ENCODE measurements around the gene NFATC2.
"Not testable (repeated sequence)": the region's sequence is repeated elsewhere in the genome, so short reads cannot be mapped to it uniquely, and the experiment has no call there.

NFATC2 gene
- 77.8 to 163 reads per million in 2 donors for total RNA-seq

DNA sequence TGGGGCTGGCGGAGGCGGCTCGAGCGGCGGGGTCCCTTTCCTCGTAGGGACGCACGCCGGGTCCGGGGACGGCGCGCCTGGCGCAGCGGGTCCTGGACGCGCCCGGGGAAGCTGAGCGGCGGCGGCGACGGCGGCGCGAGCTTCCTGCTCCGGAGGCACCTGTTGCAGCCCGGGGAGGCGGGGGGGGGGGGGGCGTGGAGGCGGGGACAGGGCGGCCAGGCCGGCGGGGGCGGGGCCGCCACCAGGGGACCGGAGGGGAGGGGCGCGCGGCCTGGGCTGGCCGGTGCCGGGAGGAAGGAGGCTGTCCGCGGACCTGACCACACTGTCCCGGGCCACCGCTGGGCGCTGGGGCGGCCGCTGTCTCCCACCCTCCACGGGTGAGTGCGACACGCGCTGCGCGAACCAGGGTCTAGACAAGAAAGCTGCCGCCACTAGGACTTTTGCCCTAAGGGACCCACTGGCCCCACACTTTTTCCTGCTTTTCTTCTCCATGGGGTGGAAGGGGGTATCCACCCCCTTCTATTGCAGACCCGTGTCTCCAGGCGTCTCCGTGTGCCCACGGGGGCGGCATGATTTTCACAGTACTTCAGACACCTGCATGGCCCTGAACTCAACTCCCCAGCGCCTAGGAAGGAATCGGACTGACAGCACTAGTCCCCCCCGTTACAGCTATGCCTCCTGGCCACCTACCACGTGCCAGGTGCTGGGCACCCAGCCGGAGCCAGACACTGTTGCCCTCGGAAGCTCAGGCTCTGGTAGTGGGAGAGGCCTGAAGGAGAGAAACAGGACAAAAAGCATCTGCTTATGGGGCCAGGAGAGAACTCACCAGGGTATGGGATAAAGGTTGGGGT, at the start of gene NFATC2:
TSS of gene NFATC2 (minus strand) at position 149 of the 851 bp plus-strand sequence. CDS start 220 bp downstream, outside the sequence.
- peak; percentile 51 for DNase-seq

GRCh38 chr20:51591871-51592270, 49.4 kb upstream of the NFATC2 start:
- no peak for DNase-seq

GRCh38 chr20:51588762-51589161, 46.2 kb upstream of the NFATC2 start:
- no peak for DNase-seq

DNA sequence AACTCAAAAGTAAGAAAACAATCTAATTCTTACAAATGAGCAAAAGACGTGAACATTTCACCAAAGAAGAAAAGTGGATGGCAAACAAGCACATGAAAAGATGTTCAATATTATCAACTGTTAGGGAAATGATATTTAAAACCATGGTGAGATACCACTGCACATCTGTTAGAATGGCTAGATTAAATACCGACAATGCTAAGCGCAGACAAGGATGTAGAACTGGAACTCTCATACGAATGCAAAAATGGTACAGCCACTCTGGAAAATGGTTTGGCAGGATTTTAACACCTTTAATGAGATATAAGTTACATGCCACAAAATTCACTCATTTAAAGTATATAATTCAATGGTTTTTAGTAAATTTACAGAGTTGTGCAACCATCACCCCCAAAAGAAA, 44.6 kb upstream of the NFATC2 start:
- no peak for DNase-seq

DNA sequence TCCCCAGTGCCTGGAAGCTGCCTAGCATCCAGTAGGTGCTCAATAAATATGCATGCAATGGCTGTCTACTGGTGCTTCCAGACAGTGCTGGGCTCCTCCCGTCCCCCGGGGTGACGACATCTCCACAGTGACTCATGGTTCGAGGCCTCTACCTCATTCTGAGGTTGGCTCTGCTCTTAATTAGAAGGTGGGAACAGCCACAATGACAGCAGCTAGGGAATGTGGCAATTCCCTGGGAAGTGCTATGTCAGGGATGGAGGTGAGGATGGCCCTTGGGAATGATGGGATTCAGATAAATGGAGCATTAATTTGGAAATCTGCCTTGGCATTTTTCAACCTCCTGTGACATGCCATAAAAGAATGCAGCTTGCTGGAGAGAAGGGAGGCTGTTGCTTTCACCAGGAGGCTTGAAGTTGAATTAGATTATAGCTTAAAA, 43.5 kb upstream of the NFATC2 start:
- no peak for DNase-seq

DNA sequence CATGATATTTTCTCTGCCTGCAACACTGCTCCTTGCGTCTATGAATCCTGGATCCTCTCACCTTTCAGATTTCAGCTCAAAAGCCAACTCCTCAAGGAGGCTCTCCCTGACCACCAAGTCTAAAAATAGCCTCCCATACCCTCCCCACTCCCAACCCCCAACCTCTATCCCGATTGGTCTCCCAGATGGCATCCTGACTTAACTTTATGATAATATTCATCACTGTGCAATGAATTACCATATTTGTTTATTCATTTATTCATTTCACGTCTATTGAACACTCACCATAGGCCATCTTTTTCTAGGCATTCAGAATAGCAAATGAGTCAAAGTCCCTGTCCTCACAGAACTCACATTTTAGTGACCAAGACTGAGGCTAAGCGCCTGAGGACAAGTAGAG, 42.6 kb upstream of the NFATC2 start:
- DNase-seq = no peak

DNA sequence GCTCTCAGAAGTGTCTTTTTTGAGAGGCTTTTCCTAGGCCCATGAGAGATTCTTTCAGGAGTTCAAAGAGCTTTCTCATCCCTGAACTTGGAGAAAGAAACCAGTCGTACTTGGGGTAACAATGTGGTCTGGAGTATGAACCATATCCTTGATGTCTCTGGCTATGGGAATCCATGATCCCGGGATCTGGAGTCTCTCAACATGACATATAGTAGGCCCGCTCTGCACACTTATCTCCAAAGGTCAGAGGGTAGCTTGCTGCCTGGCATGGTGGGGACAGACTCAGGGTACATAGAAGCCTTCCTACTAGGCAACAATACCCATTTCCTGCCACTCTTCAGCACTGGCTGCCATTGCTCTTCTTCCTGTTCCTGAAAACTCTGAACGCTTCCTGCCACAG, 42.2 kb upstream of the NFATC2 start:
- no peak for DNase-seq

- no peak for DNase-seq
Observed at GRCh38 chr20:51584116-51584515, 41.6 kb upstream of the NFATC2 start.

DNA sequence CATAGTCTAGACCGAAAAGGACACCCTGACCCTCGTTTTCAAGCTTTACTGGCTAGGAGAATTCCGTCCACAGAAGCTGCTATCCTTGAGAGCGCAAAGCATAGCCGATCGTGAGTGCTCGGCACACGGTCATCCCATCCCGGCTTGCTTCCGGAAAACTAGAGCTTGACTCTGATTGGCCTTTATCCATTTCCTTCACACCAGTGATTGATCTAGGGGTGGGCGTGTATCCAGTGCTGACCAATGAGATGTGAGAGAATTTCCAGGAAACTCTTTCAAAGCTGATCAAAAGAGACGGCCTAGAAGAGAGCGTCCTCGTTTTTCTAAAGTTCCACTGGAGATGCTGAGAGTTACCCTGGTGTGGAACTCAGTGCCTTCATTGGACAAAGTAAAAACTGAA, 41.0 kb upstream of the NFATC2 start:
- no peak for DNase-seq

DNA sequence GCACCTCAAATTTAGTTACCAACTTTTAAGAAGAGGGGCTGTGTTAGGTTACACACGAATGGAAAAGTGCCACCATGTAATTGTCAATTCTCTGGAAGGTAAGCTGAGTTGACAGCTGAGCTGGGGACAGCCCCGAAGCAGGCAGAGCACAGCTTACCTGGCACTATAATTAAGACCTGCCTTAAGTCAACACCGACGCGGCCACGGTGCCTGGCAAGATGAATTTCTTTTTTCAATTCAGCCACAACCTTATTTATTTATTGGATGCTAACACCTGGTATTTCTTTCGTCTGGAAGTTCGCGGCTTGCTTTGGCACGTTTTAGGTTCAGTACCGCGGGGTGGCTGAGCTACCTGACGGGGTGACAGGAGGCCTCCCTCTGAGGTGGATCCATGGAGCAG, 40.6 kb upstream of the NFATC2 start:
- DNase-seq = no peak

GRCh38 chr20:51581571-51581970, 39.1 kb upstream of the NFATC2 start:
- no peak for DNase-seq

DNA sequence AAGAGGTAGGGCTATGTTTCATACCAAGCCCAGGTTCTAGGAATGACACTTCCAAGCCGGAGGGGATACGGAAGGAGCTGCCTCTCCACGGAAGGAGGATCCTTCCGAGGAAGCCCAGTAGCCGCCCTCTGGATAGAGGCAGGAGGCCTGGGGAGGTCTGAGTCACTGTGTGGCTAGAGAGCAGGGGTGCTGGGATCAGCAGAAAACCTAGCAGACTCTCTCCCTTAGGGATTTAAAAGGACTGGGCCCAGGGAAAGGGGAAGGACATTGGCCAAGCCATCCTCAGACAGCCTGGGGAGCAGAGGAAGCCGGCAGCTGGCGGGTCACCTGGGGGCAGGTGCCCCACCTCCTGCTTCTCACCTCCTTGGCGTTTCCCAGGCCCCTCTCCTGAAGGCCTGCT, 36.6 kb upstream of the NFATC2 start:
- no peak for DNase-seq

GRCh38 chr20:51578145-51578459, 35.6 kb upstream of the NFATC2 start:
- DNase-seq = no peak

- DNase-seq = no peak
Observed at GRCh38 chr20:51577432-51578144, 35.1 kb upstream of the NFATC2 start.

DNA sequence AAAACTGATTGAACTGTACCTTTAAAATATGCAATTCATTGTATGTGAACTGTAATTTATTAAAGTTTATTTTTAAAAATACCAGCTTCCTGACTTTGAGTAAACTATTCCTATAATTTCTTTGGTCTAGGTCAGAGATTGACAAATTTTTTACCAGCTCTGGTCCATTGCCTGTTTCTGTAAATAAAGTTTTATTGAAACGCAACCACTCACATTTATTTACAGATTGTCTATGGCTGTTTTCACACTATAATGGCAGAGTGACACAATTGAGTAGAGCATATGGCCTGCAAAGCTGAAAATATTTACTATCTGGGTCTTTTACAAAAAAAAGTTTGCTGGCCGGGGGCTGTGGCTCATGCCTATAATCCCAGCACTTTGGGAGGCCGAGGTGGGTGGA, 33.0 kb upstream of the NFATC2 start:
- no peak for DNase-seq

GRCh38 chr20:51574248-51575033, 31.9 kb upstream of the NFATC2 start:
- DNase-seq = no peak

DNA sequence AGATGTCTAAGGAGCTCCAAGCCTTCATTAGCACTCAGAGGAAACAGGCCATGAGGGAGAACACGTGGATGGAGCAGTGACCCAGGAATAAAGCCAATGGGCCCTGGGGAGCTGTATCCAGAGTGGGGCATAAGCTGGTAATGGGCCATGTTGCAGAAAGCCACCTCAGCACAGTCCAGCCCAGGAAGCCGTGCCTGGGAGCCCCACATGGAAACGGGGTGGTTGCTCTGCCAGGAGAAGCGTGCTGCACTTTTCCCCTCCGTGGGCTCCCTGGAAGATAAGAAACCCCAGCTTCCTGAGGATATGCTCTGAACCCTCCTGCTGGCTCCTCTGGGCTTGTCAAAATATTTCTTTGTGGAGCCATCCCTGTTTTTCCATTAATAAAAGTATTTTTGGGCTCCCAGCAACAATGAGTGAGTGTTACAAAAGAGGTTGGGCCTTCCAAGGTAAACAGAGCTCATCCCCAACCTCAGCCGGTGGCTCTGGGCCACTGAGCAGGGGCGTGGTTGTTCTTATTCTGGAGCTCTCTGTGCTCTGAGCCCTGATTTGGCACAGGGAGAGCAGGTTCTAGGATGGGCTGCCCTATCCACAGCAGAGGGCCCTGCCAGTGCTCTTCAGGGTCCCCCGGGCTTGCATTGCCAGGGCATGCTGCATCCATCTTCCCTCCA, 31.2 kb upstream of the NFATC2 start:
- no peak for DNase-seq

DNA sequence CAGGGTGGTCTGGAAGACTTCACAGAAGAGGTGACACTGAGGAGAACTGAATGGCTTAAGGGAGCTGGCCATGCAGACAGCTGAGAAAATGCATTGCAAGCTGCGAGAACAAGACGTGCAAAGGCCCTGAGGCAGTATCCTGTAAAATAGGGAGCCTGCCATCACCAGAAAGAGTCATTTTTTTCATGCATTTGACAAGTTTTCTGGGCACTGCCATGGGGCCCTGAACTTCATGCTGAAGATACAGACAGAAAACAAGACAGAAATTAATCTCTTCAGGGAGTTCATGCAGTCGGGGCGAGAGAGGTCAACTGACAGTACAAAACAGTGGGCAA, 28.9 kb upstream of the NFATC2 start:
- DNase-seq = no peak

- no peak for DNase-seq
Observed at GRCh38 chr20:51570739-51571459, 28.4 kb upstream of the NFATC2 start.

DNA sequence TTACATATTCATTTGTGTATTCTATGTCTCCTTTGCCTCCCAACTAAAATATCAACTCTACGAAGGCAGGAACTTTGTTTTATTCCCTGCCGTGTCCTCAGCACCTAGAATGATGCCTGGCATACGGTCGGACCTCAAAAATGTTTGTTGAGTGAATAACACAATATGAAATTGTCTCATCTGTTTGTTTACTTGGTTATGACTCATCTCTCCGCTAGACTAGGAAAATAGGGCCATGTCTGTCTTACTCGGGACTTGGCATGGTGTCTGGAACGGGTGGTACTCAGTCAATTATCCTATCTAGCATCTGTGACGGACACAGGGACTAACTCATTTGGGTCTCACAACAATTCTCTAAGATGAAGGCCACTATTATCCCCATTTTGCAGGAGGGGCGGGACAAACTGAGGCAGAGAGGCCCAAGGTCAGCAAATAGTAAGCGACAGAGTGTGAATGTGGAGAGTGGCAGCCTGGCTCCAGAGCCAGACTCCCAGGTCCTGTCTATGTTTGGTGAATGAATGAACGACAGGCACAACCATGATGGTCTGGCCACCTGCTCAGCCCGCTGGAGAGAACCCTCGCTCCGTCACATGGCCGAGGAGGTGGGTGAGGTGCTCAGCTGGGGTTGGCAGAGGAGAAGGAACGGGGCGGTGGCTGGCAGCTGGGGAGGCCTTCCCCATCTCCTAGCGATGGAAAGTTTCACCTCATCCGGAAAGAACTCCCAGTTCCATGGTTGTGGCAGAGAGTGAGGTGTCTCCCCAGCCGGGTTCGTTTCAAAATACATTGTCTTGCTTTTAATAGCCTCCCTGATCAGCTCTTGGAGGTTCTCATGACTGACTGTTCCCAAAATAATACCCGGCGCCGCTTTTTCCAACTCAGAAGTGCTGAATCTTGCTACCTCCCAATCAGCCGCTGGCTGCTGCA, 27.6 kb upstream of the NFATC2 start:
- no peak for DNase-seq

- not testable (repeated sequence) for DNase-seq
Observed at GRCh38 chr20:51568533-51568932, 26.0 kb upstream of the NFATC2 start.

All from activated gamma-delta T cell (primary cell).